GM18507 (cell line): ENCODE measurements around the gene SHANK2.
"Not testable (repeated sequence)": the region's sequence is repeated elsewhere in the genome, so short reads cannot be mapped to it uniquely, and the experiment has no call there.

Experiments used
- DNase-seq: peaks from one replicate; pipeline ENCODE4 v3.0.0; 2011; ENCODE audit warnings: low read depth; ENCODE audit not compliant: insufficient read length; ENCODE audit errors: extremely low spot score
- FAIRE-seq: peaks from 2 replicates; lab custom pipeline; 2011; peaks lifted over from hg19 to GRCh38; lab: Jason Lieb, UNC

The SHANK2 gene

DNA sequence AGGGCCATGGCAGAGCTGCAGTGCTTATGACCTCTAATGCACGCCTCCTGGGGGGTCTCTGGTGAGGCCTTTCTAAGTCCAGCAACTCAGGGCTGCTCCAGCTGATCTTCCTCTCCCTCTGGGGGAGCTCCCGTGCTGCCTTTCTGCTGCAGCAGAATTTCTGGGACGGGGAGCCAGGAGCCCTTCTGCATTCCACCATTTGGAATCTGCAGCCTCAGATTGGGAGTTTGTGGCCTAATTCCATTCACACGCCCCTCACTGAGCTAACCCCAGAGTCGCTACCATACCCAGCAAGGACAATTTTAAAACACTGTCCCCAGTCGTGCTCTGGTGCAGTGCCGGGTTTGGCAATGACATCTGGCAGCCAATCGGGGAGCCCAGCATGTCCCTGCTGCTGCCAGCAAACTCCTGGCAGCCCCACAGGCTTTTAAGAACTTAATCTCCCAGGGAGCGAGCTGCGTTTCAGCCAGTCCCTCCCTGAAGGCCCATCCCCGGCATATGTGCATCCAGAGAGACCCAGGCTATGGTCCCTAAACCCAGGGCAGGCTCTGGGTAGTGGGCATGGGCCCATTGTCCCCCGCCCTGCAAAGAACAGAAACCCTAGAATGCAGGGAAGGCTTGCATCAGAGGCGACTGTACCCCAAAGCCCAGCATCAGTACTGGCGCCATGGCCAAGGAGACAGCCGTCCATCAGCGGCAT, 4.7 kb downstream of the SHANK2 start:
- DNase-seq (no peak), FAIRE-seq (no peak)

DNA sequence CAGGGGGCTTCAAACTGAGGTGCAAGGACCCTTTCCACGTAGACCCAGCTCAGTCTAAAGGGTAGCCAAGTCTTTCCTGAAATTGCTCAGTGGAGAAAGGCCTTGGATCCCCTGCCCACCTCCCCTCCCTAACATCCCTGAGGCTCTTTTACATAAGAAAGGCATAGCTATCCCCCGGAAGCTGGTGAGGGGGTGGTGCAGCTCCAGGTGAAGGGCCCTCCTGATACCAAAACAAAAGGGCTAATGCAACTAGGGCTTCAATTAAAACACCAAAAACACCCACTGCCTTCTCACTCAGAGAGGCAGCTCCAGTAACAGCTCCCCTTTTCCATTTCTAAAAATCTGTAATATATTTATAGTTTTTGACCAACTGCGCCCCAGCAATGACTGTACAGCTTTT, 5.8 kb downstream of the SHANK2 start:
- FAIRE-seq (no peak), DNase-seq (no peak)

DNA sequence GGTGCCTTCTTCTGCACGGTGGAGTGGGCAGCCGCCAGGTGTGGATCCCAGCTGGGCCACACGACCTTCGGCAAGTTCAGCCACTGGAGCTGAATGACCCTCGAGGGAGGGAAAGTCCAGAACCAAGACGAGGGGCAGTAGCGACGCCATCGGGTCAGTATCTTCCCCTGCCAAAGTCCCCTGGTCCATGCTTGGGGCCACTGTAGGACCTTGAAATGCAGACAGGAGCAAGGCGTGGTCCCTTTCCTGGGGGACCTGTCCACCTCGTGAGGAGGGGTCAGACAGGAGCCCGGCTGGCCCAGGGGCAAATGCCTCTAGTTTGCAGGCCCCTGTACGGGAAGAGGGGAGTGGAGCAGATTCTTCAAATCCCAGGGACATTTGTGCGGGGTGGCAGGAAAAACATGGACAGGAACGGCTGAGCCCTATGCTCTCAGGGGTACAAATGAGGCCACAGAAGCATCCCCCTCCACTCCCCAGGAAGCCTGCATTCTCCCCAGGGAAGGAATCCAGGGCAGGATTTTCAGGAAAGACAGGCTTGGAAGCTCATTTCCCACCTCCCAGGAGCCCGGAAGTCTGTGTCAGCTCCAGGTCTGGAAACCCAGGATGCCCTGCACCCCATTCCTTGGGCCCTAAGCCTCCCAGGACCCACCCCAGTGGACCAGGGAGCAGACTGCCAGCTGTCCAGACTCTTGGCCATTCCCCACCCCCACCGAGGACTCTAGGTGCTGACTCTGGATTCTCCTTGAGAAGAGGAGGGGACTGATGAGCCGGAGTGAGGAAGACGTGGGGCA, 6.6 kb downstream of the SHANK2 start:
- no peak for FAIRE-seq

DNA sequence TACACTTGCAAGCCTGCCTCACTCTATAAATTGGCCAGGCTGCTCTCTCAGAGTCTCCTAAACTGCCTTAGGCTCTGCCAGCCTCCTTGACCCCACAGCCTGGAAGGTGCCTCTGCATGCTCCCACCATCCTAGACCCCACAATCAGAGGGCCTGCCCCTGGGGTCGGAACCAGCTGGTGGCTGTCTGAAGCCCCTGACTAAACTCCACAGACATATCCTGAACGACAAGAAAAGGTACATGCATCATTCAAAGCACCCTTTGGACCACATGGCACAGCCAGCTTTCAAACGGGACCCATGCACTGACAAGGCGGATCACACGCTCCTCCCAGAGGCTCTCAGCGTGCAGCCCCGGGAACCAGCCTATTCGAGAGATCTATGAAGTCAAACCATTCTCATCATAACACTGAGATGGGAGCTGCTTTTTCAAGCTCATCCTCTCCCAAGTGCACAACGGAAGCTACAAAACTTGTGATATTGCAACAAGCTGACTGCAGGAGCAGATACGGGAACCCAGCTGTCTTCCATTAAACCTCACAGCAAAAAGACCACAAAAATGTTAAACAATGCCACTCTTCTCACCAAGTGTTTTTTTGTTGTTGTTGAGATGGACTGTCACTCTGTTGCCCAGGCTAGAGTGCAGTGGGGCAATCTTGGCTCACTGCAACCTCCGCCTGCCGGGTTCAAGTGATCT, 8.1 kb downstream of the SHANK2 start:
- DNase-seq: no peak

More for the DNA sequence above, 6.6 kb downstream of the SHANK2 start:
- DNase-seq: no peak

DNA sequence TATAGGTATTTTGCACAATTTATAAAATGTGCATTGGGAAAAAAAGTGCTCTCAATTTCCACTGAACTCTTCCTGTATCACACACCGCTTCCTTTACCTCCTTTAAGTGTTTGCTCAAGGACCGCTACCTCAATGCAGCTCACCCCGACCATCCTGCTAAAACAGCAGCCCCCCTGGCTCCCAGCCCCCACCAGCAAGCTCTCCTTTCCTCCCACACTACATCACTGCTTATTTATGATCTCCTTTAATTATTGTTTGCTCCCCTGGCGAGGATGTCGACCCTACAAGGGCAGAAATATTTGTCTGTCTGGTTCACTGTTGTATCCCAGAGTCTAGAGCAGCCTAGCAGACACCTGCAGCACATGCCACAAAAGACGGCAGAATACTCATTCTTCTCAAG, 10.0 kb downstream of the SHANK2 start:
- DNase-seq: no peak
- no peak for FAIRE-seq

More for the DNA sequence above, 8.1 kb downstream of the SHANK2 start:
- no peak for FAIRE-seq

DNA sequence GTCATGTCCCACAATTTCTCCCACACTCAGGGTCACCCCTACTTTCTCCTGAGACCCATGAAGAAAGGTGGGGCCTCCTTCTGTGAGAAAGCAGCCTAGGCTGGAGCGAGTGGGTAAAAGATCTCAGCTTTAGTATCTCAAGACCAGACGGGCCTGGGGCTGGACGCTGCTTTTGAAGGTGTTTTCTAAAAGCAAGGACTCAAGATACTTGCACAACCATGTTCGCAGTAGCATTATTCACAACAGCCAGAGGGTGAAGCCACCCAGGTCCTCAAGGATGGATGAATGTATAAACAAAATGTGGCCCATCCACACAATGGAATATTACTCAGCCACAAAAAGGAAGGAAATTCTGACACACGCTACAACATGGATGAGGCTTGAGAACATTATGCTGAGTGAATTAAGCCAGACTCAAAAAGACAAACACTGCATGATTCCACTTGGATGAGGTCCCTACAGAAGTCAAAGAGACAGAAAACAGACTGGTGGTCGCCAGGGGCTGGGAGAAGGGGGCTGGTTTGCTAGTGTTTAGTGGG, 10.6 kb downstream of the SHANK2 start:
- no peak for DNase-seq
- FAIRE-seq: no peak

DNA sequence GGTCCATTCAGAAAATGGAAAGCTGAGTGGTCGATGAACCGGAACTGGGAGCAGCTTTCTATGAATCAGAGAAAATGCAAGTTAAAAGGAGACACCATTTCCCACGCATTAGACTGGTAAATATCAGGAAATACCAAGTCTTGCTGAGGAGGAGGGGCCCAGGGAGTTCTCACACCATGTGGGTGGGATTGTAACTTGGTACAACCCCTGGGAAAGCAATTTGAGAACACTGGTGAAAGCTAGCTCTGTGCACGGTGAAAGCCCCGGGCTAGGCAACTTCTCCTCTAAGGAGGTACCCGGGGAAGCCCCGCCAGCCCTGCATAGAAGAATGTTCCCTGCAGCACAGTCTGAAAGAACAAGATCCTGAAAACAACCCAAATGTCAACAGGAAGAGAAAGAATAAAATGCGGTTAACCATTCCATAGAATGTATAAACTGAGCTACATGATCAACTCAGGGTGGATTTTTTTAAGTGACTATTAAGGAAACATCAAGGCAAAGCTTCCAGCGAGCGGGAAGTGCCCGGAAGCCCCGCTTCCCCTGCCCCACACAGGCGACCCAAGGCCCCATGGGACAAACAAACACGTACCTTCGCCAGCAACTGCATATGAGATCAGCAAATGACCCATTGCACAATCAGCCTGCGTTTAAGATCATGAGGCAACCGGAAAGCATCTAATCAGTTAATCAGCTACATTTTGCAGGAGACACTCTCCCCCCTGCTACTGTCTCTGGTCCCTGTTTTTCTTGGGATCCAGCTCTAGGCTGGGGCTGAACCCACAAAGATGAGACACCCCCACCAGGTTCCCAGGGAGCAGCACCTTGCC, 11.3 kb downstream of the SHANK2 start:
- FAIRE-seq (peak; percentile 60), DNase-seq (no peak)

DNA sequence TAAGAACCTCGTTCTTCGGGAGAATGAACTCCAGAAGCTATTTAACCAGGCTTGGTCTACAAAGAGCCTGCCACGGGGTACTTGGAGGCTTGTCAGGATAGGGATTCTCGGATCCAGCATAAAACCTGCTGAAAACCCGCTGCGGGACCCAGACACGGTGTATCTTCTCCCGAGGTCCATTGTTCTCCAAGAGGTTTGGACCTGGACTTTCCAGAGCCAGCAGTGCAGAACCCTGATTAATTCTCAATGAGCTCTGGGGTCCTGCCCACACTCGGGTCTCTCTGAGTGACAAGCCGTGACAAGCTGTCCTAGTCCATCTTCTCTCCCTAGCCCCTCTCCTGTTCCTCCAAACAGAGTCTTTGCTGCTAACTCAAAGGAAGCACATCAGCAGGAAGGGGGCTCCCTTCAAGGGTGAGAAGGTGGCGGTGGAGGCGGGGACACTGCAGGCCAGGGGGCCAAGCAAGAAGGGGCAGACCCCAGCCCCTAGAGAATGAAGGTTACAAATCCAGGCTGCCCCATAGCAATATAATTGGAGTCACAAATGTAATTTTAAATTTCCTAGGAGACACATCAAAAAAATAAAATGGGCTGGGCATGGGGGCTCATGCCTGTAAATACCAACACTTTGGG, 12.2 kb downstream of the SHANK2 start:
- no peak for FAIRE-seq

DNA sequence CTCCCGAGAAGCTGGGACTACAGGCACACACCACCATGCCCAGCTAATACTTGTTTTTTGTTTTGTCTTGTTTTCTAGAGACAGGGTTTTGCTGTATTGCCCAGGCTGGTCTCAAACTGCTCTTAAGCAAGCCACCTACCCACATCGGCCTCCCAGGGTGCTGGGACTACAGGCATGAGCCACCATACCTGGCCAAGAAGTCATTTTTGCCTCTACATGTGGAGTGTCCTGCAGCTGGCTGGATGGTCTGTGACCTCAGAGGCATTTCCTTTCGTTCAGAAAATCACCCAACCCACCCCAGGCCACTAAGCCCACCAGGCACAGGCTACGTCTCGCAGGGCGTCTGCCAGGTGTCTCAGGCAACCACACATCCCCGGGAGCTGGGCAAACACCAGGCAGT, 12.8 kb downstream of the SHANK2 start:
- FAIRE-seq: no peak

More for the DNA sequence above, 12.2 kb downstream of the SHANK2 start:
- no peak for DNase-seq

DNA sequence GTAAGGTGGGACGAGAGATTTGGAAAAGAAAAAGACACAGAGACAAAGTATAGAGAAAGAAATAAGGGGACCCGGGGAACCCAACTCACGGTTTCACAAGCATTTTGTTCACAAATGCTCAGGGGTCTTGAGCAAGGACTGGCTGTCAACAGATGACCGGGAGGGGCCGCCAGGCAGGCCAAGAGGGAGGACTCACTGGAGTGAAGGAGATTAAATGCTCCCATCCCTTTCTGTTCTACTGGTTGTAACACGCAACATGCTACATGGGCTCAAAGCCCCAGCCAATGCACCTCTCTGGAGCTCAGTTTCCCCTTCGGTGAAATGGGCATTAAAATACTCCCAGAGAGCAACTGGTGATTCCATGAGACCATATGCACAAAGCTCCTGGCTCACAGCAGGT, 13.4 kb downstream of the SHANK2 start:
- no peak for DNase-seq
- no peak for FAIRE-seq

More for the DNA sequence above, 12.8 kb downstream of the SHANK2 start:
- no peak for DNase-seq

DNA sequence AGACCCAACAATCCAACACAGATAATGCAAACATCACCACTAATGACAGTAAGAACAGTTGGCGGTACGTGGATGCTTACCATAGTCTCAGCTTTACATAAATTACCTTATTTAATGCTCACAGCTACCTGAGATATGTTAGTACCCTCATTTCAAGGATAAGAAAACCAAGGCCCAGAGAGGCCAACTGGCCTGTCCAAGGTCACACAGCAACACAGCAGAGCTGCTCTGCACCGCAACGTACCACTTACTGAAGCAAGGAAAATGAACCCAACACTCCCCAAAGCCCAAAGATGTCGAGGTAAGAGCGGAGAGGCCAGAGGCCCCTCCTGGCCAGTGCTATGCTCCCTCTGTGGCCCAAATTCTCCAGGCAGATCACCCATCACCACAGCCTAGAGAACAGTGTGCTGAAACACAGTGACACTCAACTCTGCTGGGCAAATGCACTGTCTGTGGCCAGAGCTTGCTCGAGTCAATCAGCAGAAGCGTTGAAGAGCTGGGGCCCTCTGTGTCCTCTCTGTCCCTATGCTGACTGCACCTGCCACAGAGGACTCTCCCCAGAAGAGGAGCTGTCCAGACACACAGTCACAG, 14.0 kb downstream of the SHANK2 start:
- FAIRE-seq: no peak
- DNase-seq: no peak

DNA sequence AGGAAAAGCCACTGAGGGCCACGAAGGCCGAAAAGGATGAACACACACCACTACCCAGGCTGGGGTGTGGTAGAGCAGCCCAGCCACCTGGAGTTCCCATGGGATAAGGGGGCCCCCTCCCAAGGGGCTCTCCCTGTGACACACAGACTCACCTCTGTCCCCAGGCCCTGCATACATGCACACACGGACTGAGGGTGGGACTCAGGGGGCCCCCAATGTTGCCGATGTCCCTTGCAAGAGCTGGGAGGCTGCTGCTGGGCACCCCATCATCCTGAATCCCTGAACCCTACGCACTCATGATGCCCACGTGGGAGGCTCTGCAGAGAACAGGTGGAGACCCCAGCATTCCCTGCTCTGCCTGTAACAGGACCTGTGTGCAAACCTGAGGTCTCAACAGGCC, 14.5 kb downstream of the SHANK2 start:
- no peak for FAIRE-seq

DNA sequence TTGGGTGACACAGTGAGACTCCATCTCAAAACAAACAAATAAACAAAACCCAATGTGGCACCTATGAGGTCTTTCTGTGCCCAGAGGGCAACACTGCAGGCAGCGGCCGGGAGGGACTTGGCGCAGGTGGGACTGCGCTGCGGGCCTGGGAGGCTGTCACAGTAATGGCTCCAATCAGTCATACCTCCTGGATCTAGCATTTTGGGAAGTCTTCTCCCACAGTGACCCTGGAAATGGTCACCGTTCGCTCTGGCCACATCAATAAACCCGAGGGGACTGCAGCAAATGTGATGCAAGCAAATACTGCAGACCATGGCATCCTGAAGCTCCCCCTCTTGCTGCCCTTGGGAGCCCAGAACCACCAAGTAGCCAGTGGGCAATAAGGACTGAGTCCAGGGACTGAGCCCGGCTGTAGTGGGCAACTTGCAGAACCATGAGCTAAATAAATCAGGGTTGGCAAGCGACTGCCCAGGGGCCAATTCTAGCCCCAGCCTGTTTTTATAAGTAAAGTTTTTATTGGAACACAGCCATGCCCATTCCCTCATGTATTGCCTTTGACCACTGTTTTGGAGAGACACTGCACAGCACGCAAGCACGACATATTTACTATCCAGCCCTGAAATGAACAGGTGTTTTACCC, 15.4 kb downstream of the SHANK2 start:
- no peak for DNase-seq
- no peak for FAIRE-seq

More for the DNA sequence above, 14.5 kb downstream of the SHANK2 start:
- DNase-seq: no peak

DNA sequence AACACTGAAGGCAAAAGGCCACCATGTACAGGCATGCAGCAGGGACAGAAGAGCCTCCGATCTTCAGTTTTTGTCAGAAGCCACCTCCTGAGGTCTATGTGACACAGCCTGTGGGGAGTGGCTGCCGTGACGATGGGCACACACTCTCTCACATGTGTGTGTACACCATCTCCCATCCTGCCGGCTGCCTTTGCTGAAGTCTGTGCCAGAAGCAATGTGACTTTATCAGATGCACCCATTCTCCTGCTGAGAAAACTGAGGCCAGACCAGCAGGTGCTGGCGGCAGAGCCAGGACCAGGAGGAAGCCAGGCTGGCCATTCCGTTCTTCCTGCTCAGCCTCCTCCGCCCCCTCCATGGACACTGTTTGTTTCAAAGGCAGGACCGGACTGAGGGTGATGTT, 16.7 kb downstream of the SHANK2 start:
- no peak for DNase-seq
- FAIRE-seq: no peak

DNA sequence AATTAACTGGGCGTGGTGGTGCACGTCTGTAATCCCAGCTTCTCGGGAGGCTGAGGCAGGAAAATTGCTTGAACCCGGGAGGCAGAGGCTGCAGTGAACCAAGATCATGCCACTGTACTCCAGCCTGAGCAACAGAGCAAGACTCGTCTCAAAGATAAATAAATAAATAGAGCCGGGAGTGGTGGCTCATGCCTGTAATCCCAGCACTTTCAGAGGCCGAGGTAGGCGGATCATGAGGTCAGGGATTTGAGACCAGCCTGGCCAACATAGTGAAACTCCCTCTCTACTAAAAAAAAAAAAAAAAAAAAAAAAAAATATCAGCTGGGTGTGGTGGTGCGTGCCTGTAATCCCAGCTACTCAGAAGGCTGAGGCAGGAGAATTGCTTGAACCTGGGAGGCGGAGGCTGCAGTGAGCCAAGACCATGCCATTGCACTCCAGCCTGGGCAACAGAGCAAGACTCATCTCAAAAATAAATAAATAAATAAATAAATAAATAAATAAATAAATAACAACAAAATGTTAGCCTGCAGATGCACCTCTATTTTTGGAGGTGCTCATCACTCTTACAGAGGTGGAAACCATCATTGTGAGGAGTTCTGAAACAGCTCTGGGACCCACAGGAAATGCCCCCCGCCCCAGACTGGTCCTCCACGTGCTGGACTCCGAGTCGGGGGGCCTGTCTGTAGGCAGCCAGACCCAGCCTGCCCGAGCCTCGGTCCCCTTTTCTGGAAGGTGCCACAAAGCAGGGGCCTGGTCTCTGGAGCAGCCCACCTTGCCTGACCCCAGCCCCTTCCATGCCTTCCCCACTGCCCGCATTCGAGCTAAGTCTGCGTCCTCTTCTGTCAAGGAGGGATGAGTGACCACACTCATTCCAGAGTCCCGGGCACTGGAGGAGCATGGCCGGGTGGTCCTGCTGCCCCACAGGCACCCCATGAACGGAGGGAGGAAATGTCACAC, 18.2 kb downstream of the SHANK2 start:
- not testable (repeated sequence) for DNase-seq, FAIRE-seq

DNA sequence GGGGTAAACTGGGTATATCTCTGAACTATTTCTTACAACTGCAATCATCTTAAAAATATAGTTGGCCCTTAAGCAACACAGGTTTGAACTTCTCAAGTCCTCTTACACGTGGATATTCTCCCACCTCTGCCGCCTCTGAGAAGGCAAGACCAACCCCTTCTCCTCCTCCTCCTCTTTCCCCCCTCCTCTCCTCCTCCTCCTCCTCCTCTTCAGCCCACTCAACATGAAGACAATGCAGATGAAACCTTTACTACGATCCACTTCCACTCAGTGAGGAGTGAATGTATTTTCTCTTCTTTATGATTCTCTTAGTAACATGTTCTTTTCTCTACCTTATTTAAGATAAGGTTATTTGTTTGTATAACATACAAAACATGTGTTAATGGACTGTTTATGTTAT, 20.0 kb downstream of the SHANK2 start:
- FAIRE-seq (no peak), DNase-seq (no peak)

DNA sequence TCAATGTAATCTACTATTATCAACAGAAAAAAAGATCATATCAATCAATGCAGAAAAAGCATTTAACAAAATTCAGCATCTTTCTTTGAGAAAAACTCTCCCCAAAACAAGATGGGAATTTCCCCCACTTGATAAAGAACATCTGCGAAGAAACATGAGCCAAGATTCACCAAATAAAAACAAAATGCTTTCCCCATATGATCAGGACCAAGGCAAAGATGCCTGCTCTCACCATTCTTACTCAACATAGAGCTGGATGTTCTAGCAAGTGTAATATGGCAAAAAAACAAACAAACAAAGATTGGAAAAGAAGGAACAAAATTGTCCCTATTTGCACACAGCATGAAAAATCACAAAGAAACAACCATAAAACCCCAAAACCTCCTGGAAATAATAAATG, 23.4 kb downstream of the SHANK2 start:
- FAIRE-seq (no peak), DNase-seq (no peak)
